Erythroblast (primary cell): ENCODE measurements around the gene STK39.

Source experiments
- GATA1 ChIP-seq: IDR thresholded peaks from 2 replicates; pipeline ENCODE4 v1.6.1; 2011; ENCODE audit warnings: low read depth, mild to moderate bottlenecking, control low read depth, low read length, moderate library complexity
- POLR2A ChIP-seq: IDR thresholded peaks from 2 replicates; pipeline ENCODE4 v1.6.1; 2011; ENCODE audit warnings: mild to moderate bottlenecking, low read length

GRCh38 chr2:167987558-167987957 is 259.8 kb downstream of the STK39 start:
- no peak for TF ChIP-seq POLR2A
- TF ChIP-seq GATA1, result no peak
